Liver (tissue), 9 donors: ENCODE measurements around the gene GPX4. TPM values are rescaled to one million over a fixed set of nuclear protein-coding genes. Genes with fewer than 3 reads are reported as not detected.

Experiments
- DNase-seq: peaks from one replicate; pipeline ENCODE4 v3.0.0-alpha.2; 2017; ENCODE audit warnings: low spot score
- H3K27ac ChIP-seq, 2 donors: one replicate each; pipeline ENCODE4 v1.7.0; 2013; ENCODE audit warnings: inconsistent platforms in 2 of 2, low read length in 2 of 2, control low read depth in 1 of 2, low read depth in 1 of 2, mild to moderate bottlenecking in 1 of 2
- H3K27me3 ChIP-seq, 4 donors: one replicate each; pipeline versions ENCODE4 v1.6.1 to v1.7.0; 2013; ENCODE audit warnings: low read length in 3 of 4, inconsistent platforms in 1 of 4, mild to moderate bottlenecking in 1 of 4, moderate library complexity in 1 of 4; ENCODE audit not compliant: control insufficient read depth in 4 of 4, insufficient read depth in 4 of 4
- H3K36me3 ChIP-seq, 4 donors: one replicate each; pipeline versions ENCODE4 v1.6.1 to v1.7.0; 2013; ENCODE audit warnings: low read length in 3 of 4, mild to moderate bottlenecking in 3 of 4, low read depth in 1 of 4, moderate library complexity in 1 of 4; ENCODE audit not compliant: control insufficient read depth in 4 of 4, insufficient read depth in 3 of 4
- H3K4me1 ChIP-seq, 4 donors: one replicate each; pipeline versions ENCODE4 v1.6.1 to v1.7.0; 2013; ENCODE audit warnings: low read length in 3 of 4, mild to moderate bottlenecking in 3 of 4, moderate library complexity in 1 of 4; ENCODE audit not compliant: control insufficient read depth in 4 of 4, insufficient read depth in 4 of 4
- H3K4me3 ChIP-seq, 3 donors: one replicate each; pipeline versions ENCODE4 v1.6.1 to v1.7.0; 2013; ENCODE audit warnings: low read length in 3 of 3, control low read depth in 1 of 3, low read depth in 1 of 3, mild to moderate bottlenecking in 1 of 3
- H3K9ac ChIP-seq, 2 donors: one replicate each; pipeline ENCODE4 v1.7.0; 2013; ENCODE audit warnings: low read length in 2 of 2, mild to moderate bottlenecking in 2 of 2, moderate library complexity in 2 of 2, control low read depth in 1 of 2, low read depth in 1 of 2
- H3K9me3 ChIP-seq, 4 donors: one replicate each; pipeline versions ENCODE4 v1.6.1 to v1.7.0; 2013; ENCODE audit warnings: low read length in 3 of 4; ENCODE audit not compliant: control insufficient read depth in 4 of 4
- ATF3 ChIP-seq: IDR thresholded peaks from 2 replicates; pipeline ENCODE4 v1.6.1; 2016; ENCODE audit warnings: antibody characterized with exemption
- CTCF ChIP-seq: fragments of 150-350 bp; IDR thresholded peaks from 2 replicates; pipeline ENCODE4 v1.5.1; 2017; ENCODE audit warnings: improper control_type of control experiment, low read depth, low read length; ENCODE audit not compliant: missing input control
- EGR1 ChIP-seq, 2 donors: IDR thresholded peaks; 2 replicates each; pipeline ENCODE4 v1.6.1; 2016 to 2018; ENCODE audit warnings: antibody characterized with exemption in 2 of 2, low read depth in 2 of 2
- FOXA1 ChIP-seq: IDR thresholded peaks from 2 replicates; pipeline ENCODE4 v1.6.1; 2016; ENCODE audit warnings: antibody characterized with exemption
- FOXA2 ChIP-seq: IDR thresholded peaks from 2 replicates; pipeline ENCODE4 v1.6.1; 2016; ENCODE audit warnings: antibody characterized with exemption
- GABPA ChIP-seq, 2 donors: IDR thresholded peaks in 1 of 2; conservative IDR thresholded peaks in 1 of 2; 2 replicates each; pipeline ENCODE4 v1.6.1; 2016; ENCODE audit warnings: antibody characterized with exemption in 2 of 2, mild to moderate bottlenecking in 1 of 2, moderate library complexity in 1 of 2
- HNF4A ChIP-seq, 2 donors: conservative IDR thresholded peaks; 2 replicates each; pipeline ENCODE4 v1.6.1; 2016; ENCODE audit warnings: antibody characterized with exemption in 2 of 2, mild to moderate bottlenecking in 2 of 2
- JUND ChIP-seq, 2 donors: IDR thresholded peaks; 2 replicates each; pipeline ENCODE4 v1.6.1; 2016; ENCODE audit warnings: antibody characterized with exemption in 2 of 2
- NR2F2 ChIP-seq: IDR thresholded peaks from 2 replicates; pipeline ENCODE4 v1.6.1; 2016; ENCODE audit warnings: antibody characterized with exemption
- RAD21 ChIP-seq, 2 donors: IDR thresholded peaks; 2 replicates each; pipeline ENCODE4 v1.6.1; 2016; ENCODE audit warnings: antibody characterized with exemption in 2 of 2, mild to moderate bottlenecking in 2 of 2
- REST ChIP-seq: IDR thresholded peaks from 2 replicates; pipeline ENCODE4 v1.6.1; 2016; ENCODE audit warnings: antibody characterized with exemption, mild to moderate bottlenecking
- RXRA ChIP-seq, 2 donors: IDR thresholded peaks; 2 replicates each; pipeline ENCODE4 v1.6.1; 2017 to 2018; ENCODE audit warnings: antibody characterized with exemption in 2 of 2, mild to moderate bottlenecking in 1 of 2
- SP1 ChIP-seq: IDR thresholded peaks from 2 replicates; pipeline ENCODE4 v1.6.1; 2018; ENCODE audit warnings: antibody characterized with exemption, mild to moderate bottlenecking
- YY1 ChIP-seq: IDR thresholded peaks from 2 replicates; pipeline ENCODE4 v1.6.1; 2016; ENCODE audit warnings: antibody characterized with exemption, mild to moderate bottlenecking
- ZBTB33 ChIP-seq: IDR thresholded peaks from 2 replicates; pipeline ENCODE4 v1.6.1; 2016; ENCODE audit warnings: antibody characterized with exemption
- WGBS: extraction: QIAGEN DNeasy Blood & Tissue Kit; methylation state at CpG from one replicate; pipeline ENCODE4 v1.1.7; 2013; 5-methylcytosine and 5-hydroxymethylcytosine counted together
- polyA plus RNA-seq, 2 donors: library from polyadenylated mRNA; stranded (reverse) in 1 of 2; unstranded in 1 of 2; fragments of 200-250 nt in 1 of 2; fragments of >200 nt in 1 of 2; fragmentation: Nextera tagmentation in 1 of 2; extraction: Ambion mirVana in 1 of 2; gene quantifications; one replicate each; pipeline versions ENCODE4 v1.2.1 to v1.2.3, GENCODE V29; 2013 to 2015
- total RNA-seq, 2 donors: library from RNA; depleted of rRNA; stranded (reverse); fragments of >200 nt; gene quantifications; one replicate each; pipeline ENCODE4 v1.2.3, GENCODE V29; 2014
- donor health status: healthy.
- donor health status: healthy.
- donor health status: healthy.
- donor health status: healthy.
- donor health status: healthy.

Gene GPX4
- total and polyA plus RNA-seq, 4 donors = 122 to 558 (median 298) TPM

GRCh38 chr19:1089126-1089771 lies 14.5 kb upstream of the GPX4 start:
- H3K4me1 ChIP-seq = peaks cover 3 to 29% (median 14%) of the 10 kb centered on the region in 4 donors
- TF ChIP-seq JUND (IDR thresholded peaks at IDR 0.05) (no peak), RXRA (IDR thresholded peaks at IDR 0.05) (no peak), CTCF (no peak), ZBTB33 (no peak), REST (no peak), FOXA2 (no peak)
- H3K4me3 ChIP-seq = no peak overlapping the region
- no peak overlapping the region for H3K9ac ChIP-seq
- H3K27ac ChIP-seq = no peak overlapping the region
- H3K9me3 ChIP-seq = no peaks in the 10 kb centered on the region
- peaks cover 9 to 27% (median 23%) of the 10 kb centered on the region in 4 donors for H3K36me3 ChIP-seq
- H3K27me3 ChIP-seq = no peaks in the 10 kb centered on the region
- 93% methylated on average over 32 of the region's 32 CpGs for WGBS
- no peak for DNase-seq

- no peak overlapping the region for H3K27ac ChIP-seq
- 88% methylated on average over 22 of the region's 22 CpGs for WGBS
- no peaks in the 10 kb centered on the region for H3K27me3 ChIP-seq
- peaks cover 3 to 32% (median 16%) of the 10 kb centered on the region in 4 donors for H3K4me1 ChIP-seq
- no peak overlapping the region for H3K4me3 ChIP-seq
- no peaks in the 10 kb centered on the region for H3K9me3 ChIP-seq
- no peak for DNase-seq
- peaks cover 9 to 27% (median 23%) of the 10 kb centered on the region in 4 donors for H3K36me3 ChIP-seq
- H3K9ac ChIP-seq = no peak overlapping the region
- TF ChIP-seq ZBTB33 = no peak
- no peak for TF ChIP-seq ATF3
- no peak for TF ChIP-seq NR2F2
- TF ChIP-seq JUND (IDR thresholded peaks at IDR 0.05) = no peak
- no peak for TF ChIP-seq CTCF
- no peak for TF ChIP-seq RAD21 (IDR thresholded peaks at IDR 0.05)
- TF ChIP-seq SP1 = no peak
- TF ChIP-seq YY1 = no peak
- no peak for TF ChIP-seq GABPA (IDR thresholded peaks at IDR 0.05 in 1 of 2, conservative IDR thresholded peaks at IDR 0.05 in 1 of 2)
- TF ChIP-seq FOXA2 = no peak
- TF ChIP-seq HNF4A (conservative IDR thresholded peaks at IDR 0.05) = no peak
- TF ChIP-seq RXRA (IDR thresholded peaks at IDR 0.05) = no peak
- no peak for TF ChIP-seq EGR1 (IDR thresholded peaks at IDR 0.05; ENCODE audit: low read depth in 2 of 2)
- TF ChIP-seq FOXA1 = no peak
These were observed 13.9 kb upstream of the GPX4 start for GRCh38 chr19:1089891-1090290.
